H9 (cell line): ENCODE data around the gene TREML4. TPM values are rescaled to one million over a fixed set of nuclear protein-coding genes. Genes with fewer than 3 reads are reported as not detected.

ENCODE experiments used
- DNase-seq: peaks from one replicate; pipeline ENCODE4 v3.0.0-alpha.2; 2017
- H2AFZ ChIP-seq: one replicate; pipeline ENCODE4 v1.6.1; 2013; ENCODE audit warnings: mild to moderate bottlenecking, low read length, control low read depth, moderate library complexity
- H2AK5ac ChIP-seq: 2 replicates; pipeline ENCODE4 v1.6.1; 2013; ENCODE audit warnings: low read length, control low read depth, mixed read lengths; ENCODE audit not compliant: insufficient read length
- H2BK120ac ChIP-seq: one replicate; pipeline ENCODE4 v1.6.1; 2013; ENCODE audit warnings: low read depth, mild to moderate bottlenecking, low read length, control low read depth, inconsistent platforms; ENCODE audit not compliant: poor library complexity, severe bottlenecking
- H2BK12ac ChIP-seq: 2 replicates; pipeline ENCODE4 v1.6.1; 2013; ENCODE audit warnings: low read length, control low read depth, mixed read lengths, low read depth; ENCODE audit not compliant: insufficient read length
- H2BK15ac ChIP-seq: 2 replicates; pipeline ENCODE4 v1.6.1; 2013; ENCODE audit warnings: low read depth, low read length, control low read depth
- H2BK20ac ChIP-seq: one replicate; pipeline ENCODE4 v1.6.1; 2013; ENCODE audit warnings: low read depth, mild to moderate bottlenecking, low read length, control low read depth, inconsistent platforms; ENCODE audit not compliant: poor library complexity, severe bottlenecking
- H2BK5ac ChIP-seq: 2 replicates; pipeline ENCODE4 v1.6.1; 2013; ENCODE audit warnings: low read length, control low read depth, mixed read lengths; ENCODE audit not compliant: insufficient read length
- H3K14ac ChIP-seq: 2 replicates; pipeline ENCODE4 v1.6.1; 2013; ENCODE audit warnings: low read length, control low read depth; ENCODE audit not compliant: insufficient read depth
- H3K18ac ChIP-seq: 2 replicates; pipeline ENCODE4 v1.6.1; 2013; ENCODE audit warnings: low read depth, mild to moderate bottlenecking, mixed read lengths, low read length, control low read depth; ENCODE audit not compliant: insufficient read length
- H3K23ac ChIP-seq: 2 replicates; pipeline ENCODE4 v1.6.1; 2013; ENCODE audit warnings: low read length, control low read depth, mixed read lengths, low read depth; ENCODE audit not compliant: insufficient read length
- H3K23me2 ChIP-seq: 2 replicates; pipeline ENCODE4 v1.6.1; 2013; ENCODE audit warnings: low read depth, mild to moderate bottlenecking, mixed read lengths, low read length, control low read depth; ENCODE audit not compliant: insufficient read length, poor library complexity, severe bottlenecking
- H3K27ac ChIP-seq: 2 replicates; pipeline ENCODE4 v1.5.1; 2013; ENCODE audit warnings: low read length, control low read depth, mixed read lengths, low read depth; ENCODE audit not compliant: insufficient read length
- H3K27me3 ChIP-seq: 2 replicates; pipeline ENCODE4 v1.6.1; 2013; ENCODE audit warnings: low read length, control low read depth, inconsistent platforms; ENCODE audit not compliant: insufficient read depth
- H3K4ac ChIP-seq: 2 replicates; pipeline ENCODE4 v1.6.1; 2013; ENCODE audit warnings: low read depth, mild to moderate bottlenecking, control low read depth, inconsistent platforms, low read length, moderate library complexity
- H3K4me1 ChIP-seq: 2 replicates; pipeline ENCODE4 v1.6.1; 2013; ENCODE audit warnings: low read length, control low read depth, inconsistent platforms; ENCODE audit not compliant: insufficient read depth
- H3K4me2 ChIP-seq: 2 replicates; pipeline ENCODE4 v1.6.1; 2013; ENCODE audit warnings: low read length, control low read depth, mixed read lengths; ENCODE audit not compliant: insufficient read length, insufficient read depth
- H3K56ac ChIP-seq: 2 replicates; pipeline ENCODE4 v1.6.1; 2013; ENCODE audit warnings: low read depth, mild to moderate bottlenecking, mixed read lengths, low read length, control low read depth; ENCODE audit not compliant: insufficient read length
- H3K79me1 ChIP-seq: 2 replicates; pipeline ENCODE4 v1.6.1; 2013; ENCODE audit warnings: low read depth, mild to moderate bottlenecking, moderate library complexity, low read length, control low read depth, inconsistent platforms; ENCODE audit not compliant: insufficient read depth, poor library complexity, severe bottlenecking
- H3K79me2 ChIP-seq: 2 replicates; pipeline ENCODE4 v1.6.1; 2013; ENCODE audit warnings: low read length, control low read depth, inconsistent platforms; ENCODE audit not compliant: insufficient read depth
- H3K9ac ChIP-seq: 2 replicates; pipeline ENCODE4 v1.6.1; 2013; ENCODE audit warnings: low read length, control low read depth, mixed read lengths; ENCODE audit not compliant: insufficient read length; ENCODE audit errors: extremely low read depth
- H3K9me3 ChIP-seq: one replicate; pipeline ENCODE4 v1.6.1; 2013; ENCODE audit warnings: low read depth, low read length, inconsistent platforms; ENCODE audit not compliant: control insufficient read depth
- H3T11ph ChIP-seq: one replicate; pipeline ENCODE4 v1.6.1; 2013; ENCODE audit warnings: mild to moderate bottlenecking, low read length, control low read depth, inconsistent platforms
- H4K20me1 ChIP-seq: one replicate; pipeline ENCODE4 v1.6.1; 2013; ENCODE audit not compliant: control insufficient read depth, insufficient read length, insufficient read depth
- H4K5ac ChIP-seq: 2 replicates; pipeline ENCODE4 v1.6.1; 2013; ENCODE audit warnings: low read depth, mild to moderate bottlenecking, mixed read lengths, low read length, control low read depth; ENCODE audit not compliant: insufficient read length
- H4K8ac ChIP-seq: replicated peaks from 2 replicates; pipeline ENCODE4 v1.6.1; 2013; ENCODE audit warnings: low read length, control low read depth, mixed read lengths, low read depth; ENCODE audit not compliant: insufficient read length
- H4K91ac ChIP-seq: 2 replicates; pipeline ENCODE4 v1.6.1; 2013; ENCODE audit warnings: low read depth, mild to moderate bottlenecking, moderate library complexity, mixed read lengths, low read length, control low read depth; ENCODE audit not compliant: insufficient read length
- H3K27ac Mint-ChIP-seq, 3 experiments: 2 replicates in 2 of 3; 3 replicates in 1 of 3; pipeline ENCODE4 v1.8.0; 2020 to 2021; ENCODE audit warnings: mixed read lengths in 3 of 3, mild to moderate bottlenecking in 1 of 3, moderate library complexity in 1 of 3
- H3K27me3 Mint-ChIP-seq: 2 replicates; pipeline ENCODE4 v1.8.0; 2021; ENCODE audit warnings: low read depth, mild to moderate bottlenecking, moderate library complexity, mixed read lengths
- H3K36me3 Mint-ChIP-seq, 3 experiments: 2 replicates in 2 of 3; 3 replicates in 1 of 3; pipeline ENCODE4 v1.8.0; 2020 to 2021; ENCODE audit warnings: low read depth in 3 of 3, mixed read lengths in 3 of 3; ENCODE audit not compliant: insufficient read depth in 1 of 3
- H3K4me1 Mint-ChIP-seq, 2 experiments: 2 replicates each; pipeline ENCODE4 v1.8.0; 2020; ENCODE audit warnings: mixed read lengths in 2 of 2
- H3K4me3 Mint-ChIP-seq, 2 experiments: 2 replicates in 1 of 2; 3 replicates in 1 of 2; pipeline ENCODE4 v1.8.0; 2020 to 2021; ENCODE audit warnings: mild to moderate bottlenecking in 2 of 2, mixed read lengths in 2 of 2, moderate library complexity in 1 of 2
- H3K9me3 Mint-ChIP-seq, 2 experiments: 2 replicates in 1 of 2; 3 replicates in 1 of 2; pipeline ENCODE4 v1.8.0; 2020; ENCODE audit warnings: mild to moderate bottlenecking in 2 of 2, mixed read lengths in 2 of 2, moderate library complexity in 1 of 2
- CTCF ChIP-seq: fragments of 200-600 bp; sonication (generic); conservative IDR thresholded peaks from 3 replicates; pipeline ENCODE4 v1.8.0; 2021; ENCODE audit warnings: antibody characterized with exemption, mild to moderate bottlenecking
- WGBS: extraction: QIAGEN DNeasy Blood & Tissue Kit; methylation state at CpG from one replicate; pipeline ENCODE4 v1.1.7; 2013; ENCODE audit warnings: missing lambda C conversion rate, low lambda C conversion rate, mixed read lengths; ENCODE audit not compliant: insufficient read length; ENCODE audit errors: extremely low coverage; 5-methylcytosine and 5-hydroxymethylcytosine counted together
- total RNA-seq: library from RNA; stranded (reverse); gene quantifications from 2 replicates; pipeline ENCODE4 v1.2.1, GENCODE V29; 2021

TREML4 gene
- total RNA-seq, 1 experiment from 2014 or later, result not detected

- H2AFZ ChIP-seq, result no peak overlapping the region
- H3K79me1 ChIP-seq, result no peaks in the 10 kb centered on the region
- H3K9me3 ChIP-seq, result no peaks in the 10 kb centered on the region
- no peak overlapping the region for H3K56ac ChIP-seq
- H3K27me3 Mint-ChIP-seq, result peaks cover 32% of the 10 kb centered on the region
- H4K5ac ChIP-seq, result no peak overlapping the region
- H3K23ac ChIP-seq, result no peak overlapping the region
- H2BK5ac ChIP-seq, result no peak overlapping the region
- H2BK12ac ChIP-seq, result no peak overlapping the region
- H3K9me3 Mint-ChIP-seq, result no peaks in the 10 kb centered on the region
- H3K4me1 ChIP-seq, result no peaks in the 10 kb centered on the region; the same call in 1 of the 2 replicates
- no peak overlapping the region for H3K27ac Mint-ChIP-seq
- H3K9ac ChIP-seq, result no peak overlapping the region
- no peak overlapping the region for H3K18ac ChIP-seq
- no peak overlapping the region for H3K4ac ChIP-seq
- WGBS, result no CpG with 5 or more reads among the region's 5 CpGs
- H4K8ac ChIP-seq, result no peak overlapping the region
- no peak overlapping the region for H2BK15ac ChIP-seq
- DNase-seq, result no peak
- no peak overlapping the region for H3K14ac ChIP-seq
- H4K91ac ChIP-seq, result no peak overlapping the region
- H3K27ac ChIP-seq, result no peak overlapping the region
- H4K20me1 ChIP-seq, result no peaks in the 10 kb centered on the region
- H3K23me2 ChIP-seq, result no peaks in the 10 kb centered on the region
- no peak overlapping the region for H3T11ph ChIP-seq
- TF ChIP-seq CTCF, result no peak
- H3K79me2 ChIP-seq, result no peaks in the 10 kb centered on the region
- no peak overlapping the region for H2BK20ac ChIP-seq
- no peaks in the 10 kb centered on the region; the same call in 1 of the 2 replicates for H3K27me3 ChIP-seq
- H2AK5ac ChIP-seq, result no peak overlapping the region
- no peak overlapping the region for H3K4me3 Mint-ChIP-seq
- H3K4me1 Mint-ChIP-seq, result peaks cover 15 to 19% of the 10 kb centered on the region in 2 experiments
- H2BK120ac ChIP-seq, result no peak overlapping the region
- H3K4me2 ChIP-seq, result no peak overlapping the region
- H3K36me3 Mint-ChIP-seq, result no peaks in the 10 kb centered on the region
Measured at GRCh38 chr6:41237128-41237527, 9.0 kb downstream of the TREML4 start.
